MCF 10A (cell line): ENCODE results near the gene SCML2. TPM values are rescaled to one million over a fixed set of nuclear protein-coding genes. Genes with fewer than 3 reads are reported as not detected.

Experiments
- BruUV-seq: library from RNA; stranded (reverse); fragments of 400-500 nt; replicated peaks from 2 replicates; lab custom pipeline; 2021; lab: Mats Ljungman, UMichigan
- CTCF ChIA-PET: fragments of 300-600 bp; sonication (Branson Sonifier 250); formaldehyde crosslinking; extraction: SDS; loops from one replicate; lab custom pipeline; 2021; ENCODE audit warnings: antibody characterized with exemption, inconsistent platforms; lab: Yijun Ruan, JAX
- POLR2A ChIA-PET: fragments of 300-600, 350-650 bp; sonication (Branson Sonifier 250); formaldehyde crosslinking; extraction: SDS; loops from one replicate; lab custom pipeline; 2020; ENCODE audit warnings: antibody characterized with exemption, inconsistent platforms; lab: Yijun Ruan, JAX
- DNase-seq: peaks from one replicate; pipeline ENCODE4 v3.0.0-alpha.2; 2018; ENCODE audit not compliant: unreplicated experiment
- H3K27ac Mint-ChIP-seq: one replicate; pipeline ENCODE4 v1.8.0; 2022; ENCODE audit warnings: mild to moderate bottlenecking, low read depth, mixed read lengths; ENCODE audit not compliant: unreplicated experiment
- H3K27me3 Mint-ChIP-seq: one replicate; pipeline ENCODE4 v1.8.0; 2022; ENCODE audit warnings: mixed read lengths; ENCODE audit not compliant: insufficient read depth, unreplicated experiment
- H3K36me3 Mint-ChIP-seq: one replicate; pipeline ENCODE4 v1.8.0; 2022; ENCODE audit warnings: mild to moderate bottlenecking, moderate library complexity, mixed read lengths; ENCODE audit not compliant: insufficient read depth, unreplicated experiment
- H3K4me1 Mint-ChIP-seq: one replicate; pipeline ENCODE4 v1.8.0; 2022; ENCODE audit warnings: mixed read lengths; ENCODE audit not compliant: insufficient read depth, unreplicated experiment
- H3K4me3 Mint-ChIP-seq: one replicate; pipeline ENCODE4 v1.8.0; 2022; ENCODE audit warnings: mild to moderate bottlenecking, moderate library complexity, mixed read lengths; ENCODE audit not compliant: unreplicated experiment
- H3K9me3 Mint-ChIP-seq: one replicate; pipeline ENCODE4 v1.8.0; 2022; ENCODE audit warnings: mixed read lengths; ENCODE audit not compliant: unreplicated experiment
- intact Hi-C: fragments of 100-400 bp; cut with micrococcal nuclease; formaldehyde crosslinking; loops from 2 replicates; pipeline ENCODE4 v1.14.1; 2022
- total RNA-seq: library from RNA; stranded (reverse); gene quantifications from 2 replicates; pipeline ENCODE4 v1.2.3, GENCODE V29; 2022
- TF ChIP-seq, protein P1 (sequence below): fragments of 200-600 bp; IDR thresholded peaks from one replicate; pipeline ENCODE4 v1.8.0; 2022; ENCODE audit warnings: antibody characterized with exemption, mild to moderate bottlenecking; ENCODE audit not compliant: unreplicated experiment

Gene SCML2
- total RNA-seq, 1 experiment from 2014 or later, result 3.5 TPM

DNA sequence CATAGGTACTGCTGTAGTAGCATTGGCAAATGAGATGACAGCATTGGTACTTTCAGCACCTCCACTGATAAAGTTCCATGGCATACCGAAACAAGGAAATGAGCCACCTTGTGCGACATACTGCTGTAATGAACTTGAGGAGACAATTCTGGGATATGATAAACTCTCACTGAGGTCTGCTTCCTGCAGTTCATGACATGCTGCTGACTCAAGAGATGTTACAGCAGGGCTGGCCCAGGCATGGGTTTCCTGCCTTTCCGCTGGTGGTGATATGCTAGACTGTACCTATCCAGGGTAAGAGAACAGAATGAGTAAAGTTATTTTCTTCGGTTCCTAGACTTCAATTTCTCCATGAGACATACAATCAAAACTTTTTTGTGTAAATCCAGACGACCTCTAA, 150.9 kb downstream of the SCML2 start:
- DNase-seq, result no peak
- Mint-ChIP-seq H3K9me3 (no peaks in the 10 kb centered on the region), H3K4me3 (no peak overlapping the region), H3K4me1 (no peaks in the 10 kb centered on the region), H3K27me3 (peaks cover 20% of the 10 kb centered on the region), H3K27ac (no peak overlapping the region), H3K36me3 (no peaks in the 10 kb centered on the region)
- POLR2A ChIA-PET, result no interaction called here
- no TSS peak for BruUV-seq
- TF ChIP-seq, protein P1, sequence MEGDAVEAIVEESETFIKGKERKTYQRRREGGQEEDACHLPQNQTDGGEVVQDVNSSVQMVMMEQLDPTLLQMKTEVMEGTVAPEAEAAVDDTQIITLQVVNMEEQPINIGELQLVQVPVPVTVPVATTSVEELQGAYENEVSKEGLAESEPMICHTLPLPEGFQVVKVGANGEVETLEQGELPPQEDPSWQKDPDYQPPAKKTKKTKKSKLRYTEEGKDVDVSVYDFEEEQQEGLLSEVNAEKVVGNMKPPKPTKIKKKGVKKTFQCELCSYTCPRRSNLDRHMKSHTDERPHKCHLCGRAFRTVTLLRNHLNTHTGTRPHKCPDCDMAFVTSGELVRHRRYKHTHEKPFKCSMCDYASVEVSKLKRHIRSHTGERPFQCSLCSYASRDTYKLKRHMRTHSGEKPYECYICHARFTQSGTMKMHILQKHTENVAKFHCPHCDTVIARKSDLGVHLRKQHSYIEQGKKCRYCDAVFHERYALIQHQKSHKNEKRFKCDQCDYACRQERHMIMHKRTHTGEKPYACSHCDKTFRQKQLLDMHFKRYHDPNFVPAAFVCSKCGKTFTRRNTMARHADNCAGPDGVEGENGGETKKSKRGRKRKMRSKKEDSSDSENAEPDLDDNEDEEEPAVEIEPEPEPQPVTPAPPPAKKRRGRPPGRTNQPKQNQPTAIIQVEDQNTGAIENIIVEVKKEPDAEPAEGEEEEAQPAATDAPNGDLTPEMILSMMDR, result no peak
- intact Hi-C loops, result no loop called here
- CTCF ChIA-PET, result no interaction called here

DNA sequence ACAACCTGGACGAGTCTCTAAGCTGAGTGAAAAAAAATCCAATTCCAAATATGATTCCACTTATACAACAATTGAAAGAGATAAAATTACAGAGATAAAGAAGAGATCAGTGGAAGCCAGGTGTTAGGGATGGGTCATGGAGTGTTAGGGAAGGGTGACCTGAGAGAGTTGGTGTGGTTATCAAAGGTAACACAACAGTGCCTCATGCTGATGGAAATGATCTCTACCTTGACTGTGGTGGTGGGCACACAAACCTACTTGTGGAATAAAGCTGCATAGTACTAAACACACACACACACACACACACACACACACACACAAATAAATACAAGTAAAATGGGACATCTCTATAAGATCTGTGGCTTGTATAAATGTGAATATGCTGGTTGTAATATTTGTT, 159.8 kb downstream of the SCML2 start:
- intact Hi-C loops, result no loop called here
- TF ChIP-seq, protein P1, result no peak
- no peaks in the 10 kb centered on the region for H3K4me1 Mint-ChIP-seq
- POLR2A ChIA-PET, result no interaction called here
- peaks cover 9% of the 10 kb centered on the region for H3K9me3 Mint-ChIP-seq
- peaks cover 37% of the 10 kb centered on the region for H3K27me3 Mint-ChIP-seq
- H3K36me3 Mint-ChIP-seq, result no peaks in the 10 kb centered on the region
- no peak for DNase-seq
- H3K4me3 Mint-ChIP-seq, result no peak overlapping the region
- CTCF ChIA-PET, result interaction anchor here (0.6 kb wide), 1 partner anchor 39 kb away, joined by 3 read pairs; no protein-coding TSS in a partner anchor
- H3K27ac Mint-ChIP-seq, result no peak overlapping the region
- BruUV-seq, result no TSS peak

Other genes with a start within 250 kb of the SCML2 start
- not detected in 2 replicates for gene BEND2, start 133.8 kb downstream of the SCML2 start, total RNA-seq
- gene CDKL5, start 70.9 kb upstream of the SCML2 start, total RNA-seq, result 8.2 and 8.3 TPM in 2 replicates